ENCODE data around the gene PRTFDC1.

Gene PRTFDC1

DNA sequence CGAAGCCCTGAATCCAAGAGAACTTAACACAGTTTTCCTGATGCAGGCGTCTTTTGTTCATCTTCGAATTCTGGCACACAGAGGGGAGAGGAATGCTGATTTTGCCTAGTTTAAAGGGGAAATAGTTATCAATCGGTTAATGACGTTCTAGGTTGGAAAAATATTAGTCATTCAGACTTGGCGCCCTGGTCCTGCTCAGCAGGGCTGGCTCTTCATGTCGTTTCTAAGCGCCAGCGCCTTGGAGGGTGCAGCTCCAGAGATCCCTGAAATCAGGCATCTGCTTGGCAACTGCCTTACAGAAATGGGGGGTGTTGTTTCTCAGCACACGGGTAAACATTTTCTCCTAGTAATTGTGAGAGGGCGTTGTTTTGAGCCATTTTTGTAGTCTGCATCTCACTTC, 1.3 kb upstream of the PRTFDC1 start:
- no peak overlapping the region for H3K4me2 ChIP-seq (ENCODE audit: low read depth, low read length)
- H3K4me3 ChIP-seq (ENCODE audit: low read length) = no peak overlapping the region
- no peak overlapping the region for H3K9ac ChIP-seq (ENCODE audit: low read length)

DNA sequence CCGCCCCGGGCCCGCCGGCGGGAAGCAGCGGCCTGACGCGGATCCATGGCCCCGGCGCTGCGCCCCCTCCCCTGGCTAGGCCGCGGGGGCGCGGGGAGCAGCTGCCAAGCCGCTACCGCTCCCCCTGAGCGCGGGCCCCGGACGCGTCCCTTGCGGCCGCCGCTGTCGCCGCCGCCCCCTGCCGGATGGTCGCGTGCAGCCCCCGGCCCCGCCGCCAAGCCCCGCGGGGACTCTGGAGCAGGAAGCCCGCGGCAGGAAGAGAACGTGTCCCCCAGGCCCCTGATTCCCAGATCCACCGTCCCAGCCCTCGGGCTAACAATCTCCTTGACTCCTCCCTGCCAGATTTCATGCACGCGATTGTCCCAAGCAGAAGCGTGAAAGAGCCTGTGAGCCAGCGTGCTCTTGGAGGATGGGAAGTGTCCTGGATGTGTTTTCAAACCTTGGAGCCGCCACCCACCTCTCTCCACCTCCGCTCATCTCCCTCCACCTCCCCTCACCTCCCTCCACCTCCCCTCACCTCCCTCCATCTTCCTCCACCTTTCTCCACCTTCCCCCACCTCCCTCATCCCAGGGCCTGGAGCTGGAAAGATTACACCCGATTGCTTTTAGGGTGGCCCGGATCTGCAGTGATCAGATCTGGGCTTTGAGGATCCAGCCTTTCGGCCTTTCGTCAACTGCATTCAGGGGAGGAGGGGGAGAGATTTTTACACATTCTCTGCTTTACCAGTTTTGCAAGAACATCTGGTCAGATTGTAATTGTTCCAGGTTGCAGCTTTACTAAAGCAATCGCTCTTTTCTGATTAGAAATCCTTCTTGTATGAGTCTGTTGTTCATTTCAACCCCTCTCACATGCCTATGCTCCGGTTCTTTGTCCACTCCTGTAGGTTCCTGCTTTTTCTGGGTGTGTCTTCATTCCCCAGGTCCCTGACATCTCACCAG, 570 bp upstream of the PRTFDC1 start:
- no peaks in the 10 kb centered on the region for H3K9me2 ChIP-seq (replicated peaks; ENCODE audit: insufficient read depth, low read length)
- H3K36me3 ChIP-seq (replicated peaks; ENCODE audit: insufficient read depth, low read length) = no peaks in the 10 kb centered on the region
- peak overlapping the region; percentile 29; the same call in 1 of the 2 replicates for H3K9ac ChIP-seq (ENCODE audit: low read length)
- H3K4me3 ChIP-seq (ENCODE audit: low read length) = peak overlapping the region; percentile 59
- peak overlapping the region; percentile 77 for H2AFZ ChIP-seq (ENCODE audit: low read length)
- H3K27me3 ChIP-seq (replicated peaks; ENCODE audit: insufficient read depth, low read length) = no peaks in the 10 kb centered on the region
- no peaks in the 10 kb centered on the region for H3K4me1 ChIP-seq (ENCODE audit: low read length)
- TF ChIP-seq, protein P1, sequence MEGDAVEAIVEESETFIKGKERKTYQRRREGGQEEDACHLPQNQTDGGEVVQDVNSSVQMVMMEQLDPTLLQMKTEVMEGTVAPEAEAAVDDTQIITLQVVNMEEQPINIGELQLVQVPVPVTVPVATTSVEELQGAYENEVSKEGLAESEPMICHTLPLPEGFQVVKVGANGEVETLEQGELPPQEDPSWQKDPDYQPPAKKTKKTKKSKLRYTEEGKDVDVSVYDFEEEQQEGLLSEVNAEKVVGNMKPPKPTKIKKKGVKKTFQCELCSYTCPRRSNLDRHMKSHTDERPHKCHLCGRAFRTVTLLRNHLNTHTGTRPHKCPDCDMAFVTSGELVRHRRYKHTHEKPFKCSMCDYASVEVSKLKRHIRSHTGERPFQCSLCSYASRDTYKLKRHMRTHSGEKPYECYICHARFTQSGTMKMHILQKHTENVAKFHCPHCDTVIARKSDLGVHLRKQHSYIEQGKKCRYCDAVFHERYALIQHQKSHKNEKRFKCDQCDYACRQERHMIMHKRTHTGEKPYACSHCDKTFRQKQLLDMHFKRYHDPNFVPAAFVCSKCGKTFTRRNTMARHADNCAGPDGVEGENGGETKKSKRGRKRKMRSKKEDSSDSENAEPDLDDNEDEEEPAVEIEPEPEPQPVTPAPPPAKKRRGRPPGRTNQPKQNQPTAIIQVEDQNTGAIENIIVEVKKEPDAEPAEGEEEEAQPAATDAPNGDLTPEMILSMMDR (IDR thresholded peaks at IDR 0.05; ENCODE audit: low read length) = peak; percentile 32
- no peak for TF ChIP-seq EZH2 (optimal IDR thresholded peaks at IDR 0.05; ENCODE audit: low read depth, low read length)
- H4K20me1 ChIP-seq (ENCODE audit: insufficient read depth, low read length) = no peaks in the 10 kb centered on the region
- H3F3A ChIP-seq (ENCODE audit: insufficient read depth, low read length) = no peaks in the 10 kb centered on the region
- peak; percentile 14 for DNase-seq
- H3K9me3 ChIP-seq (replicated peaks; ENCODE audit: insufficient read depth, low read length) = no peaks in the 10 kb centered on the region
- no peak overlapping the region for H3K27ac ChIP-seq (ENCODE audit: low read length)
- no peaks in the 10 kb centered on the region for H3K79me2 ChIP-seq (ENCODE audit: low read length)
- peak overlapping the region; percentile 59 for H3K4me2 ChIP-seq (ENCODE audit: low read depth, low read length)

More for the DNA sequence above, 1.3 kb upstream of the PRTFDC1 start:
- no peak for DNase-seq
- no peaks in the 10 kb centered on the region for H3F3A ChIP-seq (ENCODE audit: insufficient read depth, low read length)
- H2AFZ ChIP-seq (ENCODE audit: low read length) = no peak overlapping the region
- no peaks in the 10 kb centered on the region for H3K9me3 ChIP-seq (replicated peaks; ENCODE audit: insufficient read depth, low read length)
- no peaks in the 10 kb centered on the region for H4K20me1 ChIP-seq (ENCODE audit: insufficient read depth, low read length)
- TF ChIP-seq EZH2phosphoT487 (IDR thresholded peaks at IDR 0.05; ENCODE audit: low read length) (no peak), EZH2 (optimal IDR thresholded peaks at IDR 0.05; ENCODE audit: low read depth, low read length) (no peak)
- TF ChIP-seq, protein P1 (IDR thresholded peaks at IDR 0.05; ENCODE audit: low read length) = no peak
- no peaks in the 10 kb centered on the region for H3K27me3 ChIP-seq (replicated peaks; ENCODE audit: insufficient read depth, low read length)
- H3K79me2 ChIP-seq (ENCODE audit: low read length) = no peaks in the 10 kb centered on the region
- H3K36me3 ChIP-seq (replicated peaks; ENCODE audit: insufficient read depth, low read length) = no peaks in the 10 kb centered on the region
- H3K9me2 ChIP-seq (replicated peaks; ENCODE audit: insufficient read depth, low read length) = no peaks in the 10 kb centered on the region
- no peak overlapping the region for H3K27ac ChIP-seq (ENCODE audit: low read length)
- H3K4me1 ChIP-seq (ENCODE audit: low read length) = no peaks in the 10 kb centered on the region

DNA sequence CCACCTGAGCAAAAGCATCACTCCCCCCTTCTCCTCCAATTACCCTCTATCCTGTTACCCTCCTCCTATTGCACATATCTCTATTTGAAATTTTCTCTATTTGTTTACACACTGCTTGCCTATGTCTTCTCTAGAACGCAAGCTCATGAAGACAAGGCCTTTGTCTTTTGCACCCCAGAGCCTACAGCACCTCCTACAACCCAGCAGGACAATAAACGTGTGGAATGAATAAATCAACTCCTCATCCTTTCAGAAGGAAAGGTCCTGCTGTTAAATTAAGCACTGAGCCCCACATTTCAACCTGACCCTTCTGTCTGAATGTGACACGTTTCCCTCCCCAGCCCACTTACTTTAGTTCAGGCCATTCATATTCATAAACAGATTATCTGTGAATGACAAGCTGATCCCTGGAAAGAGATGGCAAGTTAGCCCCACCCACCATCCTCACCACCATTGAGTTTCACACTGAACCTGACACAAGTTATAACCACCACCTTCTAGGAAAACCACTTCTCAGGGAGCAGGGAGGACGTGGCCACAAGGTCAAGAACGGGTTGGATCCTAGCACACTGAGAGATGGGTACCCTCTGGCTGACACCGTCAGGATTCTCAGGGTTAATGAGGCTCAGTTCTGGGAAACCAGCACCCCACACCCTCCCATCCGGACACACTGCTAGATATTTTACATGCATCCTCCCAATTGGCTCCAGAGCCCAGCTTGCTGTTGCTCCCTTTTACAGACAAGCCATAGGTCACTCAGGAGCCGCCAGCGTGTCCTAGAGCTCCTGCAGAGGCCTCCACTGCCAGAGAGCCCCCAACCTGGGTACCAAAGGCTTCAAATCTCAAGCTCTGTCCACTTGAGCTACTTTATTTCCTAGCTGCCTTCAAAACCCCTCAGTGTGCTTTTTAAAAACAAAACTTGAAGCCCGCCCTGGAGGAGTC, 934 bp downstream of the PRTFDC1 start:
- Histone ChIP-seq H3K9me3 (replicated peaks; ENCODE audit: insufficient read depth, low read length) (no peaks in the 10 kb centered on the region), H2AFZ (ENCODE audit: low read length) (peak overlapping the region; percentile 73), H3K4me3 (ENCODE audit: low read length) (peak overlapping the region; percentile 59; the same call in 1 of the 2 replicates), H3K4me2 (ENCODE audit: low read depth, low read length) (peak overlapping the region; percentile 59; the same call in 1 of the 2 replicates), H3K79me2 (ENCODE audit: low read length) (no peaks in the 10 kb centered on the region), H3K27ac (ENCODE audit: low read length) (no peak overlapping the region), H4K20me1 (ENCODE audit: insufficient read depth, low read length) (no peaks in the 10 kb centered on the region), H3K27me3 (replicated peaks; ENCODE audit: insufficient read depth, low read length) (no peaks in the 10 kb centered on the region), H3K4me1 (ENCODE audit: low read length) (no peaks in the 10 kb centered on the region), H3F3A (ENCODE audit: insufficient read depth, low read length) (no peaks in the 10 kb centered on the region), H3K36me3 (replicated peaks; ENCODE audit: insufficient read depth, low read length) (no peaks in the 10 kb centered on the region), H3K9me2 (replicated peaks; ENCODE audit: insufficient read depth, low read length) (no peaks in the 10 kb centered on the region), H3K9ac (ENCODE audit: low read length) (peak overlapping the region; percentile 14; the same call in 1 of the 2 replicates)
- no peak for DNase-seq
- no peak for TF ChIP-seq EZH2phosphoT487 (IDR thresholded peaks at IDR 0.05; ENCODE audit: low read length)
- no peak for TF ChIP-seq EZH2 (optimal IDR thresholded peaks at IDR 0.05; ENCODE audit: low read depth, low read length)
- TF ChIP-seq, protein P1 (IDR thresholded peaks at IDR 0.05; ENCODE audit: low read length) = no peak
